Activated CD4-positive, alpha-beta memory T cell treated with anti-CD3 and anti-CD28 coated beads for 36 hours (primary cell): ENCODE data around the gene RGP1. TPM values are rescaled to one million over a fixed set of nuclear protein-coding genes. Genes with fewer than 3 reads are reported as not detected.

ENCODE experiments used
- CTCF ChIA-PET: fragments of 350-600 bp; sonication (Branson Sonifier 250); formaldehyde crosslinking; loops from one replicate; lab custom pipeline; 2021; ENCODE audit warnings: antibody characterized with exemption, inconsistent platforms; lab: Charles Lee
- POLR2A ChIA-PET: fragments of 350-600 bp; sonication (Branson Sonifier 250); formaldehyde crosslinking; loops from one replicate; lab custom pipeline; 2021; ENCODE audit warnings: antibody characterized with exemption; lab: Charles Lee
- DNase-seq: peaks from one replicate; pipeline ENCODE4 v3.0.0-alpha.2; 2020
- H3K27ac Mint-ChIP-seq: one replicate; pipeline ENCODE4 v1.8.0; 2021; ENCODE audit warnings: mixed read lengths
- H3K27me3 Mint-ChIP-seq: one replicate; pipeline ENCODE4 v1.8.0; 2021; ENCODE audit warnings: mixed read lengths
- H3K36me3 Mint-ChIP-seq: one replicate; pipeline ENCODE4 v1.8.0; 2021; ENCODE audit warnings: mixed read lengths
- H3K4me1 Mint-ChIP-seq: one replicate; pipeline ENCODE4 v1.8.0; 2021; ENCODE audit warnings: low read depth, mixed read lengths
- H3K4me3 Mint-ChIP-seq: one replicate; pipeline ENCODE4 v1.8.0; 2021; ENCODE audit warnings: mild to moderate bottlenecking, mixed read lengths
- H3K9me3 Mint-ChIP-seq: one replicate; pipeline ENCODE4 v1.8.0; 2021; ENCODE audit warnings: mixed read lengths
- intact Hi-C: fragments of 100-400 bp; cut with micrococcal nuclease; formaldehyde crosslinking; loops from one replicate; pipeline ENCODE4 v1.15.1; 2023
- total RNA-seq, 2 experiments: library from RNA; stranded (reverse); gene quantifications; one replicate each; pipeline ENCODE4 v1.2.3, GENCODE V29; 2021

RGP1 gene
- total RNA-seq, 2 experiments from 2014 or later, result 17.4 to 18.0 TPM

- H3K9me3 Mint-ChIP-seq, result no peaks in the 10 kb centered on the region
- no peaks in the 10 kb centered on the region for H3K27me3 Mint-ChIP-seq
- no peak for DNase-seq
- peaks cover 41% of the 10 kb centered on the region for H3K36me3 Mint-ChIP-seq
- no peak overlapping the region for H3K27ac Mint-ChIP-seq
- ChIA-PET POLR2A (no interaction called here), CTCF (interaction anchor here (1.0 to 9.6 kb wide), 3 partner anchors 12 to 28 kb away, joined by 3 to 82 read pairs (median 15); no protein-coding TSS in a partner anchor)
- H3K4me3 Mint-ChIP-seq, result no peak overlapping the region
- no peaks in the 10 kb centered on the region for H3K4me1 Mint-ChIP-seq
- intact Hi-C loops, result no loop called here
These were observed 25.2 kb upstream of the RGP1 start for GRCh38 chr9:35723908-35724307.

- POLR2A ChIA-PET, result no interaction called here
- DNase-seq, result no peak
- Mint-ChIP-seq H3K27ac (no peak overlapping the region), H3K4me1 (no peaks in the 10 kb centered on the region), H3K4me3 (no peak overlapping the region), H3K36me3 (peaks cover 27% of the 10 kb centered on the region), H3K9me3 (no peaks in the 10 kb centered on the region), H3K27me3 (no peaks in the 10 kb centered on the region)
- CTCF ChIA-PET, result interaction anchor here (0.9 to 9.6 kb wide), 2 partner anchors 29 to 65 kb away, joined by 5 to 82 read pairs; no protein-coding TSS in a partner anchor
- intact Hi-C loops, result no loop called here
These were observed 23.7 kb upstream of the RGP1 start for GRCh38 chr9:35725362-35725761.

GRCh38 chr9:35726931-35727330, 22.2 kb upstream of the RGP1 start:
- Mint-ChIP-seq H3K4me3 (no peak overlapping the region), H3K27me3 (no peaks in the 10 kb centered on the region), H3K36me3 (peaks cover 20% of the 10 kb centered on the region), H3K4me1 (peaks cover 8% of the 10 kb centered on the region), H3K27ac (peak overlapping the region; percentile 2), H3K9me3 (no peaks in the 10 kb centered on the region)
- intact Hi-C loops, result no loop called here
- CTCF ChIA-PET, result interaction anchor here (1.0 to 9.6 kb wide), 11 partner anchors 8 to 99 kb away, joined by 3 to 101 read pairs (median 8); partner anchors contain the start of genes ARHGEF39, CCDC107, GBA2 and RGP1
- peak; percentile 59 for DNase-seq
- POLR2A ChIA-PET, result interaction anchor here (1.5 to 1.9 kb wide), 2 partner anchors 30 to 35 kb away, joined by 4 to 5 read pairs; no protein-coding TSS in a partner anchor

- CTCF ChIA-PET, result interaction anchor here (0.6 to 9.6 kb wide), 17 partner anchors 7 to 955 kb away, joined by 3 to 101 read pairs (median 5); partner anchors contain the start of genes ARHGEF39, CCDC107, GBA2 and RGP1
These were observed 21.4 kb upstream of the RGP1 start for GRCh38 chr9:35727676-35728040.

DNA sequence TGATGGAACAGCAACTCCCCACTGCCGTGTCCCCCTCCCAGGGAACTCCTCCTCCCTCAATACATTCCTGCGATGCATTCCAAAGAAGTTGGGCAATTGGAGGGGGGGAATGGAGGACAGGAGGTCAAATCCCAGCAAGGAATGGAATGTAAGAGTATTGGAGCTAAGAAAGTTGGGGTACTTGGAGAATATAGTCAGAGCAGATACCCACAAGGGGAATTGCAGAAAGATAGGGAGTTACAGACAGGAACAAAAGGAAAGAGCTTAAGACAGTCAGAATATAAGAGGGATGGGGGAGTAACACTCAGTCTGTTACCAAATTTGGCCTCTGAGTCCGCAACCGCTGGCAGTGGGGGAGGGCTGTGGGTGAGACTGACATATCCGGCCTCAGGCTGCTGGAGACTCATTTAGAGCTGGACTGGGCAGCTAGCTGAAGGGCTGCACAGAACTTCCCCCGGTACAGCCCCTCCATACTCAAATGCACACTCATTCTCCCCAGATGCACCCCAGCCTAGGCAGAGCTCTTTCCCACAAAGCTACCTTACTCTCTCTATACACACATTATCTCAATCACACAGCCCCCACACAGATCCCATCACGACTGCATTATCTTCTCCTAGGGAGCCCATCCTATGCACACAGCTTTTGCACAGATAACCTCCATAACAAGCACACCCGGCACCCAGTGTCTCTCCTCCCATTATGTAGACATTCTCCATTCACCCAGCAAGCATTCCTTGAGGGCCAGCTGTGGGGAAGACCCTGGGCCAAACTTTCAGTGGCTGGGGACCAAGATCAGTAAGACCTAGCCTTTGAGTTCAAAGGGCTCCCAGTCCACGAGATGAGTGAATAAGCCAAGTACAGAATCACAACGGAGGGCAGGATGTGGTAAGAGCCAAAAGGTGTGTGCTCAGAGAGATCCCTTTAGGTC, 20.8 kb upstream of the RGP1 start:
- POLR2A ChIA-PET, result interaction anchor here (0.8 to 2.4 kb wide), 8 partner anchors 13 to 82 kb away, joined by 3 to 17 read pairs (median 4); partner anchors contain the start of genes ARHGEF39, CCDC107, GBA2 and RGP1
- no peaks in the 10 kb centered on the region for H3K27me3 Mint-ChIP-seq

More at GRCh38 chr9:35727676-35728040, 21.4 kb upstream of the RGP1 start:
- no peak overlapping the region for H3K4me3 Mint-ChIP-seq
- H3K4me1 Mint-ChIP-seq, result peaks cover 8% of the 10 kb centered on the region
- H3K27ac Mint-ChIP-seq, result no peak overlapping the region
- no peak for DNase-seq
- peaks cover 15% of the 10 kb centered on the region for H3K36me3 Mint-ChIP-seq
- H3K27me3 Mint-ChIP-seq, result no peaks in the 10 kb centered on the region
- POLR2A ChIA-PET, result interaction anchor here (0.8 to 2.4 kb wide), 7 partner anchors 12 to 81 kb away, joined by 3 to 17 read pairs (median 5); partner anchors contain the start of genes CCDC107, GBA2 and RGP1
- intact Hi-C loops, result loop anchor here (2.0 kb wide), 1 partner anchor 39 kb away; the partner anchor contains the start of gene TPM2
- H3K9me3 Mint-ChIP-seq, result no peaks in the 10 kb centered on the region

DNA sequence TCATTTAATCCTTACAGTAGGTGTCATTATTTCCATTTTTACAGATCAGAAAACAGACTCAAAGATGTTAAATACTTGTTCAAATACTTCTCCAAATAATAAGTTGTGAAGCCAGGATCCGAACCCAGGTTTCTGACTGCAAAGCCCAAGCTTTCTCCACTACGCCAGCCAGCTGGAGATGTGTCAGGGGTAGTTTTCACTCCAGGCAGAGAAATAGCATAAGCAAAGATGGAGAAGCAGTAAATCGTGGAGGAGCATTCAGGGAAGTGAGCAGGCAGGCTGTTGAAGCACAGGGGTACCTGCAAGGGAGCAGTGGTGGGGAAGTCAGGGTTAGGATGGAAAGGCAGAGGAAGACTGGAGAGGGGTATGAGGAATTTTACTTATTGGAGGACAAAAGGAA, 20.0 kb upstream of the RGP1 start:
- no peak for DNase-seq
- no peaks in the 10 kb centered on the region for H3K27me3 Mint-ChIP-seq

More for the DNA sequence above, 20.8 kb upstream of the RGP1 start:
- intact Hi-C loops, result loop anchor here (2.0 kb wide), 1 partner anchor 40 kb away; the partner anchor contains the start of gene TPM2
- H3K36me3 Mint-ChIP-seq, result peaks cover 15% of the 10 kb centered on the region
- peak; percentile 80 for DNase-seq
- no peak overlapping the region for H3K27ac Mint-ChIP-seq
- H3K9me3 Mint-ChIP-seq, result no peaks in the 10 kb centered on the region
- CTCF ChIA-PET, result interaction anchor here (0.6 to 9.6 kb wide), 21 partner anchors 8 to 954 kb away, joined by 3 to 101 read pairs (median 5); partner anchors contain the start of genes ARHGEF39, CCDC107, GBA2 and RGP1
- H3K4me1 Mint-ChIP-seq, result peaks cover 11% of the 10 kb centered on the region
- no peak overlapping the region for H3K4me3 Mint-ChIP-seq

DNA sequence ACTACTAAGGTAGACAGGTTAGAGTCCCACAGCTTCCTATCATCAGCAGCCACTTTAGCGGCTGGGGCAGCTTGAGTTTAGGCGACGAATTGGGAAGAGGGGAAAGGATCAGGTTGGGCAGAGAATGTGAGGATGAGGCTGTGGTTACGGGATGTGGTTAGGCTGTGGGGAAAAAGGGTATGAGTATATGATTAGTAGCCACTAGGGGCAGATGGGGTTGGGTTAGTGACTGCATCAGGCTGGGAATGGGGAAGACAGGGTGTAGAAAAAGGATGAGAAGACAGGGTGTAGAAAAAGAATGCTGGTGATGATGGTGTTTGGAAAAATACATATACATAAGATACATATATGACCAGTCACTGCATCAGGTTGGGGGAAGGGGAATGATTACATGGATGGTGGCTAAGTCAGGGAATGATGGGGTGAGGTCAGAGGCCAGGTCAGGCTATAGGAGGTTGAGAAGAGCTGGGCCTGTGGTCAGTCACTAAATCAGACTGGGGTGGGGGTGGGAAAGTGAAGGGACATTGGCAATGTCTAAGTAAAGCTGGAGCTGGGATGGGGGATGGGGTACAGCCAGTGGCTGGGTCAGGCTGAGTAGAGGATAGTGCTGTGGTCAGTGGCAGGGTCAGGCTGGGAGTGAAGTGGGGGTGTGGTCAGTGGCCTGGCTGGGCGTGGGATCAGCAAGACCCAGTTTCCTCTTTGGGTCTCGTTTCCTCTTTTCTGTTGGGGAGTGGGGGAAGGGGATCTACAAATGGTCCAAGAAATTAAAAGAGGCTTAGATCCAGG, 19.2 kb upstream of the RGP1 start:
- POLR2A ChIA-PET, result interaction anchor here (1.0 to 3.7 kb wide), 8 partner anchors 33 to 113 kb away, joined by 3 to 20 read pairs (median 6); partner anchors contain the start of genes ARHGEF39, CCDC107, HINT2 and RMRP
- intact Hi-C loops, result loop anchor here (2.0 to 10.0 kb wide), 3 partner anchors 41 to 655 kb away; partner anchors contain the start of genes FANCG, TPM2 and VCP
- Mint-ChIP-seq H3K4me1 (peaks cover 22% of the 10 kb centered on the region), H3K27me3 (no peaks in the 10 kb centered on the region), H3K36me3 (peaks cover 10% of the 10 kb centered on the region), H3K27ac (no peak overlapping the region), H3K4me3 (no peak overlapping the region), H3K9me3 (no peaks in the 10 kb centered on the region)
- DNase-seq, result peak; percentile 59
- CTCF ChIA-PET, result interaction anchor here (1.0 to 9.6 kb wide), 14 partner anchors 18 to 625 kb away, joined by 3 to 101 read pairs (median 5); partner anchors contain the start of genes ARHGEF39, CCDC107, GBA2 and RGP1

More for the DNA sequence above, 20.0 kb upstream of the RGP1 start:
- intact Hi-C loops, result loop anchor here (2.0 kb wide), 1 partner anchor 40 kb away; the partner anchor contains the start of gene TPM2
- Mint-ChIP-seq H3K4me1 (peaks cover 18% of the 10 kb centered on the region), H3K27ac (no peak overlapping the region), H3K9me3 (no peaks in the 10 kb centered on the region), H3K36me3 (peaks cover 13% of the 10 kb centered on the region), H3K4me3 (no peak overlapping the region)
- ChIA-PET POLR2A (interaction anchor here (1.0 to 2.4 kb wide), 3 partner anchors 65 to 85 kb away, joined by 3 to 17 read pairs (median 4); partner anchors contain the start of genes ARHGEF39 and HINT2), CTCF (interaction anchor here (0.8 to 9.6 kb wide), 13 partner anchors 18 to 624 kb away, joined by 3 to 101 read pairs (median 5); partner anchors contain the start of genes ARHGEF39, CCDC107, GBA2 and RGP1)

DNA sequence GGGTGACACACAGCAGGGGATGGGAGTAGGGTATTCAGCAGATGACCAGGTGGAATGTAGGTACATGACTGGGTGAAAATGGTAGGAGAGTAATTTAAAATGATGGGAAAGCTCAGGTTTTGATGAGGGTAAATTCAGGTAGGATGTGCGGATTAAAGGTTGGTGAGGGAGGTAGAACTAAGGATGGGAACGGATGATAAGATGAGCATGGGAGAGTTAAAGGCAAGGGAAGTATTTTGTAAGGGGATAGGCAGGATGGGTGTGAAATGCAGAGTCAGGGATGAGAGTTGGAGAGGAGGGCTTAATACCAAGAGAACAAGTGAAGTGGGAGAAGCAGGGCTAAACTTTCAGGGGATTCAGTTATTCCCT, 18.6 kb upstream of the RGP1 start:
- H3K27ac Mint-ChIP-seq, result no peak overlapping the region
- intact Hi-C loops, result loop anchor here (5.0 to 10.0 kb wide), 2 partner anchors 618 to 656 kb away; partner anchors contain the start of genes FANCG and VCP
- H3K4me3 Mint-ChIP-seq, result no peak overlapping the region
- peaks cover 13% of the 10 kb centered on the region for H3K36me3 Mint-ChIP-seq
- peaks cover 22% of the 10 kb centered on the region for H3K4me1 Mint-ChIP-seq
- H3K27me3 Mint-ChIP-seq, result no peaks in the 10 kb centered on the region
- ChIA-PET POLR2A (interaction anchor here (1.0 to 3.7 kb wide), 7 partner anchors 18 to 114 kb away, joined by 3 to 20 read pairs (median 6); partner anchors contain the start of genes ARHGEF39, CCDC107, GBA2 and RGP1), CTCF (interaction anchor here (1.3 to 9.6 kb wide), 10 partner anchors 17 to 249 kb away, joined by 4 to 101 read pairs (median 9); partner anchors contain the start of genes ARHGEF39, CCDC107, GBA2 and RGP1)
- no peaks in the 10 kb centered on the region for H3K9me3 Mint-ChIP-seq
- no peak for DNase-seq

DNA sequence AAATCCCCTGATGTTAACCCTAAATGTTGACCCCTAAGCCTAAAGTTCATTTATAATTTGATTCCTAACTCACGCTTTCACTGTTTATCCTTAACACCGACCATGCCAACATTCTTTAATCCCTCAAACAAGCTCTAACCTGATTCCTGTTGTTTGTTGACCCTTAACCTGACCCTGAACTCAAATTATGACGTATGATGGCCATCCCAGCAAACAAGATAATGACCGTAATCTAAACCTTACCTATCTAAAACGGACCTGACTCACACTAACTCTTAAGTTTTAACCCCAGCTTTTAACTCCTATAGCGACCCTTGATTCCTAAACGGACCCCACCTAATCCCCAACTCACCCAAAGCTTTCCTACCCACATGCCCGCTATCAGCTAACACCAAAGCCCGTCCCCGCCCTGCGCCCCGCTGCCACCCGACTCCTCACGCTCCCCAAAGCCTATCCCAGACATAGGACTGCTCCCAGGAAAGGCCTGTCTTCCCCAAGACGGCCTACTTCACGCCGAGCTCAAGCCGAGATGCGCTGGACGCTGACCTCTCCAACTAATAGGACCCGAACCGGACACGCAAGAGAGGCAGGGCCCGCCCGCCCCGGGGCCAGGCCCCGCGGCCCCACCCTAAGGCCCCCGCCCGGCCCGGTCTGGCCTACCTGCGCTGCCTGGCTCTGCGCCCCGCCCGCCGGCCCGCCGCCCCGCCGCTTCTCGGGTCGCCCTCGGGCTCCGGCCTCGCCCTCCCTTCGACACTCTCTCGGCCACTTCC, 17.5 kb upstream of the RGP1 start:
- Mint-ChIP-seq H3K27me3 (no peaks in the 10 kb centered on the region), H3K27ac (no peak overlapping the region), H3K4me3 (no peak overlapping the region), H3K4me1 (peaks cover 22% of the 10 kb centered on the region), H3K9me3 (no peaks in the 10 kb centered on the region), H3K36me3 (peaks cover 15% of the 10 kb centered on the region)
- ChIA-PET CTCF (interaction anchor here (0.6 to 9.6 kb wide), 14 partner anchors 15 to 1771 kb away, joined by 3 to 101 read pairs (median 8); partner anchors contain the start of genes ARHGEF39, CCDC107, GBA2 and RGP1), POLR2A (interaction anchor here (0.8 to 3.7 kb wide), 15 partner anchors 17 to 128 kb away, joined by 3 to 20 read pairs (median 6); partner anchors contain the start of genes ARHGEF39, CCDC107, GBA2 and HINT2)
- DNase-seq, result no peak
- intact Hi-C loops, result loop anchor here (1.0 to 10.0 kb wide), 11 partner anchors 17 to 743 kb away; partner anchors contain the start of genes CLTA, DNAJB5, FAM221B and FANCG
